ENCODE results near the gene USP3.
"Not testable (repeated sequence)": the region's sequence is repeated elsewhere in the genome, so short reads cannot be mapped to it uniquely, and the experiment has no call there.

USP3 gene

GRCh38 chr15:63513728-63514127 is 9.3 kb downstream of the USP3 start:
- DNase-seq, result no peak

- no peak for DNase-seq
These were observed 10.1 kb downstream of the USP3 start for GRCh38 chr15:63514531-63514943.

DNA sequence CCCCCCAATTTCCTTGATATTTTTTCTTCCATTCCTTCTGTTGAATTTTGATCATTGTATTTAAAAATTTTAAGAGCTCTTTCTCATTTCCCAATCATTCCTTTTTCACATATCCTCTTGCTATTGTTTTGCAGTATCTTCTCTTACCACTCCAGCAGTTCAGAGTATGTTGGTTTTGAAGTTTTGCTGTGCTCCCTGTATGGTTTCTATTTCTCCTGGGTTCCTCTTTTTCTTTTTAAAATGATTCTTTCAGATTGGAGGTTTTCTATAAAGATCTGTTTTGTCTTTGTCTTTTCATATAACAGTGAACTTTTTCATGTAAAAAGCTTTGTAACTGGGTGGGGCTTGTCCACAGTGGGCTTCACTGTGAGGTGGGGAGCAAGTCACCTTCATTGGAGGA is 12.8 kb downstream of the USP3 start:
- no peak for DNase-seq

DNA sequence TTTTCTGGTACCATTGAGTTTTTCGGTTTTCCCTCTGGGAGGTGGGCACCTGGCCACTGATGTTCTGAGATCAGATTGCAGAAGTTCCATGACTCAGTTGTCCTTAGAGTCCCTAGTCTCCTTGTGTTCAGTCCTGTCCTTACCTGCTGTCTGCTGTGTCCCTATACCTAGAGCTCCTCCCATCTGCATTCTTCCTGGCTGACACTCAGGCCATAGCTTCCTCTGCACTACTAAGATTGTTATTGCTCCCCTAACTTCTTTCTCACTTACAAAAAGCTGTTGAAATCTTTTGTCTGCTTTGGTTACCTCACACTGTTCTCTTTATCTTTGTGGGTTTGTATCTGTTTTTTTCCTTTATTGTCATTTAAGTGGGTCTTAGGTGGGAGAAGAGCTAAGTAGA is 13.2 kb downstream of the USP3 start:
- no peak for DNase-seq

DNA sequence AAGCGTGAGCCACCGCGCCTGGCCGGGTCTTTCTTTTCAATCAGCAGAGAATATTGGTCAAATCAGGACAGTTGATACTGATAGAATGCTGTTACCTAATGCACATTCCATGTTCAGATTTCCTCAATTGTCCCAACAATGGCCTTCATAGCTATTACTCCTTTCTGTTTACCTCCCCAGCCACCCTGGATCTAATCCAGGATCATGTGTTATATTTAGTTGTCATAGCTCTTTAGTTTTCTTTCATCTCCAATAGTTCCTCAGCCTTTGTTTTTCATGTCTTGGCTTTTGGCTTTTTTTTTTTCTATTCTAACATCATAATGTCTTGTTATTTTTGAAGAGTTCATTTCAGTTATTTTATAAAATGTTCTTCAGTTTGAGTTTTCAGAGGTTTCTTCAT is 14.6 kb downstream of the USP3 start:
- DNase-seq, result no peak

GRCh38 chr15:63519548-63520178 is 15.3 kb downstream of the USP3 start:
- no peak for DNase-seq

GRCh38 chr15:63520462-63520861 is 16.1 kb downstream of the USP3 start:
- not testable (repeated sequence) for DNase-seq

GRCh38 chr15:63522225-63522578 is 17.8 kb downstream of the USP3 start:
- peak; percentile 48 for DNase-seq

- DNase-seq, result no peak
These were observed 19.1 kb downstream of the USP3 start for GRCh38 chr15:63523306-63523990.

- DNase-seq, result no peak
These were observed 20.1 kb downstream of the USP3 start for GRCh38 chr15:63524316-63525015.

DNA sequence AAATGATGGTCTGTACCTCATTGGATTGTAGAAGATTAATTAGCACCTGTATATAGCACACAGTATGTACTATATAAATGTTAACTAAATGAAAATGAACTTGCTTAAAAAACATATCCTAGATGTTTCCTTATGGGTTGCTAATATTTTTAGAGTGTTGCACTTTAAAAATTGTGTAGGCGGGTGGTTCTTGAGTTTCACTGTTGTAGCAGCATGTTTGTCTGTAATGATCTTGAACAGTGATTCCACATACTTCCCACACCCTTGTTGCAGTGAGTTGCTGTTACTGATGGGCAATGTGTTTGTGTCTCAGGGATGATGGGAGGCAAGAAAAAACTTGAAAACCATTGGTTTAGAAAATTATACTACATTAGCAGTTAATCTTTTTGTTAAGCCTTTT is 22.0 kb downstream of the USP3 start:
- DNase-seq, result no peak

- no peak for DNase-seq
These were observed 23.8 kb downstream of the USP3 start for GRCh38 chr15:63528138-63528659.

GRCh38 chr15:63530235-63530634 is 25.8 kb downstream of the USP3 start:
- no peak for DNase-seq

DNA sequence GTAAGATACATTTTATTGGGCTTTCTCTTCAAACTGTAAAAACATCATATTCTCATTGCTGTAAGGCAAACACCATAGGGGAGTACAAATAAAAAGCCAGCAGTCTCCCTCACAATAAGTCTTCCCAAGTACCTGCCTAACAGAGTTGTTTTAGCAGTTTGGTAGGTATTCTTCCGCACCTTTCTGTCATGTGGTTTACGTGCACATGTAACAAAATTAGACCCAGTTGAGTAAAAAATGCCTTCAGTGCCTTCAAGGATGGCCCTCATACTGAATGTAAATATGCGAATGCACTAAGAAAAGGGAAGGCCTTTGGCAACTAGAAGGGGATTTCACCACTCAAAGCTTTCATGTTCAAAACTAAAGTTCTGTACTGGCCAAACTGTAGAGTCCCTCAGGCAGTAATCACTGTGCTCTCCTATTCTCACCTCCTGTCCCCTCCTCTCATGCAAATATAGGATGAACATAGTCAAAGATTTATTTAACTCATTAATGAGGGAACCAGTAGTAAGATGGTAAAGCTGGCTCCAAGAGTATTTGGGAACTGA is 26.4 kb downstream of the USP3 start:
- DNase-seq, result no peak

GRCh38 chr15:63531586-63531985 is 27.2 kb downstream of the USP3 start:
- no peak for DNase-seq

GRCh38 chr15:63532307-63532744 is 27.9 kb downstream of the USP3 start:
- DNase-seq, result no peak

- DNase-seq, result not testable (repeated sequence)
These were observed 30.5 kb downstream of the USP3 start for GRCh38 chr15:63534888-63535287.

GRCh38 chr15:63535689-63536088 is 31.3 kb downstream of the USP3 start:
- no peak for DNase-seq

DNA sequence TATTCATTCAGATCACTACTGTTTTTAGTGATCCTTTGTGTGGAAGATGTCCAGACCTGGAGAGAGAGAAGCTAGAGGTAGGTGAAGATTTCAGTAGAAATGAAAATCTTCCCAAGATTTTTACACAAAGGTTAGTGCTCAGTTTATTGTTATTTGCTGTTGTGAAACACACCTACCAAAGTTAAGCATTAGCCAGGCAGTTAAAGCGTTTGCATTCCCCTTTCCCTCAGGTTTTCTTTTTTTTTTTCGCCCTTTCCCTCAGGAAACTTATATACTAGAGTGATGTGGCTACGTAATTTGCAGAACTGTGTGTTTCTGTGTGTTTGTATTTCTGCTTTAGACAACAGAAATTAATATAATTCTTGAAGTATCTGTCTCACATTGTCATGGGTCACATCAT is 34.5 kb downstream of the USP3 start:
- DNase-seq, result no peak

DNA sequence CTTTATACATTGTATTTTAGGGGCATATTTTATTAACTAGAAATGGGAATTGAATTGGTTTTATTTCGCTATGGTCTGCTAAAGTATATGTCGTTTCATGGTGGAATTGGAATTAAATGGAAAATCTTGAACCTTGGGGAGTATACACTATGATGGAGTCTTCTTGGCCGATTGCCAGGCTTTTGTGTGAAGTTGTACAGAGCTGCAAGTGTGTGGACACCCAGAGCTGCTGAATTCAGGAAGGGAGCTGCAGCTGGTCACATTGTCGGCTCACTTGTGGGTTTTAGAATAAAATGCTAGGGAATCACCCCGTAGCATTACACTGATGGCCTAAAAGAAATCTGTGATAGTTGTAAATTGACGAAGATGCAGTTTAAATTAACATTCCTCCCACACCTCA is 35.1 kb downstream of the USP3 start:
- no peak for DNase-seq

DNA sequence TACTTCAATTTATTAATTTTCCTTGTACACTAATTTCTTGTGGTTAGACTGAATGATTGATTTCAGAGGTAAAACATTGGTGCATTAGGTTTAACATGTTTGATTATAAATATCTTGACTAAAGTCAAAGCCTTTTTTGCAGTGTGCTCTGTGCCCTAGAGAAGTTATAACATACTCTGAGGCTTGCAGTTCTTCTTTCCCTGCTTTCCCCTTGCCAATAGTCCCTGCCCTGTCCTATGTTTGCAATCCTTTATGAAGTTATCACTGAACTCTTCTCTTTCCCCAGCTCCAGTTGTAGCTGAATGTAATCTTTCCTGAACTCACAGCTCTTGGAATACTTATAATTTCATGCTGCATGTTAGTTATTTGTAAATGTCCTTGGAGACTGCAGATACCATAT is 35.6 kb downstream of the USP3 start:
- no peak for DNase-seq

- DNase-seq, result no peak
These were observed 36.1 kb downstream of the USP3 start for GRCh38 chr15:63540449-63540848.

DNA sequence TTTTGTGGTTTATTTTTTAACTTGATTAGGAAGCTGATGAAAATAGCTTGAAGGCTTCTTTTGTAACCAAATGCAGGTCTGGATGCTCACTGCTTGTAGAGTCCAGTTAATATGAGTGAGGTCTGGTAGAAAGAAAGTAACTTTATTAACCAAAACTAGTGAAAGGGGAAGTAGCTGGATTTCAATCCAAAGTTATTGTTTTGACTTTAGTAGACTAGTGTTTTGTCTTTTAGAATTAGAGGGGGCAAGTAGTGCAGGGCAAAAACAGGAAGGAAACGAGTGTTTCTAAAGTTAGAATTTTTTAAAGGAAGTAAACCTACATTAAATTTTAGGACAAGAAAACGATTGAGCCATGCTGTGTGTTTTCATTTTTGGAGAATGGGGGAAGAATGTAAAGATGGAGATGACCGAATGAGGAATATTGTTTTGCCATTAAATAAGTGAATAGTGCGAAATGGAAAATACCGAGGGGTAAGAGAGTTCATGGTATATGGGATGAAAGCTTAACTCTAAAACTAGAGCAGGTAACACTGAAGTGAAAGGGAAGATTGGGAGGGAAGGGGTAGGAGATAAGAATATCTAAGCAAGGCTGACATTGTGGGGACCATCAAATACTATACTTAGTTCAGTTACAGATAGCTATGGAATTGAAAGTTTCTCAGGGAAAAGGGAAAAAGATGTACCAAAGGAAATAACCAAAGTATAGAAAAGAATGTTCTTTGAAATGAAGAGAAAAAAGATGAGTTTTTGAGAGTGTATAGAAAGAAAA is 40.0 kb downstream of the USP3 start:
- no peak for DNase-seq

Measured in right forelimb (tissue), 1 donor.